Heart left ventricle (tissue), 13 donors: Measurements from ENCODE around the gene DCN.

Source experiments
- POLR2A ChIP-seq, 2 donors: fragments of 450-650 bp; IDR thresholded peaks; one replicate each; pipeline ENCODE4 v1.6.1; 2017; ENCODE audit warnings: antibody characterized with exemption in 2 of 2, mild to moderate bottlenecking in 2 of 2, moderate library complexity in 2 of 2
- TF ChIP-seq, protein P1 (sequence below), 12 donors: fragments of 200-600 bp; sonication (generic) in 4 of 12; IDR thresholded peaks; one replicate each; pipeline versions ENCODE4 v1.5.0 to v1.8.0; 2018 to 2022; ENCODE audit warnings: antibody characterized with exemption in 12 of 12, mild to moderate bottlenecking in 5 of 12
- donor health status: ischemic (EF 13 %, LVEDD 7.1; RV severe dilation, severe dysfunction).
- donor health status: DM: no; HTN: yes; CAD: no.
- donor health status: DM: no; HTN: no; CAD: no.
- donor health status: ischemic (EF 25% LVEDD 6.9; RV normal size, moderate dysfunction).
- donor health status: ischemic (EF 25% LVEDD 5.7; RV mildly dilated, moderate dysfunction).
- donor health status: ischemic (EF 35%, LVEDD 5.7; RV mildly dilated, moderate dysfunction).
- donor health status: nonischemic (EF 11% LVEDD 7.7; RV severe dilation, severe dysfunction).
- donor health status: DM: yes; HTN: yes; CAD: no.
- donor health status: PGD.
- donor health status: ischemic (EF 29% LVEDD 5.4; RV normal size, mild dysfunction).
- donor health status: nonischemic (EF 23%, LVEDD 6.1; RV moderate dilation, normal function).

DNA sequence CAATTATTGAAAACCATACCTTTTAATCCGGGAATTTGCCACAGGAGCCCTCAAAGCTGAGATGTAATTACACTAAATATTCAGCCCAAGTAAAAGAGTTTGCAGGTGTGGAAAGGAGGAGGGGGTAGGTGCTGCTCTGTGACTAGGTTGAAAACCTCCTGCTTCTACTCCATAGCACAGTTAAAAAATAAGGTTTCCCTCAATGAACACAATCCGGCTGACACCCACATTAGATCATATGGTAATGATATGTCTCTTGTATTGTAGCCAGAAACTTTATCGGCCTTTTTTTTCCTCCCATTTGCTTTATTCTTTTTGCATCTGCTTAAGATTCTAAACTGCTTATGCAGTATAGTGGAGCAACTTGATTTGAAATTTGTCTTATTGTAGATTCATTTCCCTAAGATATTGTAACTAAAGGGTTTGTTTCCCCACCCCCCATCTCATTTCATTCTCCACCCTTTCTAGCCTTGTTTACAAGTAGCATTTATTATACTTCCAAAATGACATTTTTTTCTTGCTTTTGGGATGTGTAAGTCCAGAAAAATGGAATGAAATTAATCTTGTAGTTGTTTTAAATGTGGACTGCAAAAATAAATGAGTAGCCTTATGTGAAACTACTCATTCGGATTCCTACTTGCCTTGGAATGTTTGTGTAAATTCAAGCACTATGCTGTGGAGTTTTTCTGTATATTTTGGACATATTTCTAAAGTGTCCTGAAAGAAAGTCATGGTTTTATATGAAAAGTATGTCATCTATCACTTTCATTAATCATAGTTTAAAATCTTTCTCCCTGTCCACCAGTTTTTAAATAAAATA, at the start of gene DCN:
- TF ChIP-seq, protein P1, sequence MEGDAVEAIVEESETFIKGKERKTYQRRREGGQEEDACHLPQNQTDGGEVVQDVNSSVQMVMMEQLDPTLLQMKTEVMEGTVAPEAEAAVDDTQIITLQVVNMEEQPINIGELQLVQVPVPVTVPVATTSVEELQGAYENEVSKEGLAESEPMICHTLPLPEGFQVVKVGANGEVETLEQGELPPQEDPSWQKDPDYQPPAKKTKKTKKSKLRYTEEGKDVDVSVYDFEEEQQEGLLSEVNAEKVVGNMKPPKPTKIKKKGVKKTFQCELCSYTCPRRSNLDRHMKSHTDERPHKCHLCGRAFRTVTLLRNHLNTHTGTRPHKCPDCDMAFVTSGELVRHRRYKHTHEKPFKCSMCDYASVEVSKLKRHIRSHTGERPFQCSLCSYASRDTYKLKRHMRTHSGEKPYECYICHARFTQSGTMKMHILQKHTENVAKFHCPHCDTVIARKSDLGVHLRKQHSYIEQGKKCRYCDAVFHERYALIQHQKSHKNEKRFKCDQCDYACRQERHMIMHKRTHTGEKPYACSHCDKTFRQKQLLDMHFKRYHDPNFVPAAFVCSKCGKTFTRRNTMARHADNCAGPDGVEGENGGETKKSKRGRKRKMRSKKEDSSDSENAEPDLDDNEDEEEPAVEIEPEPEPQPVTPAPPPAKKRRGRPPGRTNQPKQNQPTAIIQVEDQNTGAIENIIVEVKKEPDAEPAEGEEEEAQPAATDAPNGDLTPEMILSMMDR (IDR thresholded peaks at IDR 0.05) = no peak
- no peak for TF ChIP-seq POLR2A (IDR thresholded peaks at IDR 0.05)
